ENCODE results near the gene DLG2. TPM values are rescaled to one million over a fixed set of nuclear protein-coding genes. Genes with fewer than 3 reads are reported as not detected.

The DLG2 gene
- total RNA-seq, 1 donor from 2014 or later: 0.43 TPM

DNA sequence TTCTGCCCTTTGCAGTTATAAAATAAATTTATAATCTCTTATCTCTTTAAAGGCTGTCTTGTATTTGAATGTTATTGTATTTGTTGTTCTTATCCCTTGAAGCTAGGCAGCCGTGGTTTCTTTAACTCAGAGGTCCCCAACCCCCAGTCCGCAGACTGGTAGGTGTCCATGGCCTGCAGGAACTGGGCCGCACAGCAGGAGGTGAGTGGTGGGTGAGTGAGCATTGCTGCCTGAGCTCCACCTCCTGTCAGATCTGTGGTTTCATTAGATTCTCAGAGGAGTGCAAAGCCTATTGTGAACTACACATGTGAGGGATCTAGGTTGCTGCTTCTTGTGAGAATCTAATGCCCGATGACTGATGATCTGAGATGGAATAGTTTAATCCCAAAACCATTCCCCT lies 1961.0 kb downstream of the DLG2 start:
- no peaks in the 10 kb centered on the region for H3K4me1 ChIP-seq
- no peaks in the 10 kb centered on the region for H3K9me3 ChIP-seq
- H3K27ac ChIP-seq: no peak overlapping the region
- intact Hi-C loops (cut with DNase I): no loop called here
- no peaks in the 10 kb centered on the region for H3K27me3 ChIP-seq
- no peak overlapping the region for H3K4me3 ChIP-seq
- no peaks in the 10 kb centered on the region for H3K36me3 ChIP-seq
- TF ChIP-seq, protein P1, sequence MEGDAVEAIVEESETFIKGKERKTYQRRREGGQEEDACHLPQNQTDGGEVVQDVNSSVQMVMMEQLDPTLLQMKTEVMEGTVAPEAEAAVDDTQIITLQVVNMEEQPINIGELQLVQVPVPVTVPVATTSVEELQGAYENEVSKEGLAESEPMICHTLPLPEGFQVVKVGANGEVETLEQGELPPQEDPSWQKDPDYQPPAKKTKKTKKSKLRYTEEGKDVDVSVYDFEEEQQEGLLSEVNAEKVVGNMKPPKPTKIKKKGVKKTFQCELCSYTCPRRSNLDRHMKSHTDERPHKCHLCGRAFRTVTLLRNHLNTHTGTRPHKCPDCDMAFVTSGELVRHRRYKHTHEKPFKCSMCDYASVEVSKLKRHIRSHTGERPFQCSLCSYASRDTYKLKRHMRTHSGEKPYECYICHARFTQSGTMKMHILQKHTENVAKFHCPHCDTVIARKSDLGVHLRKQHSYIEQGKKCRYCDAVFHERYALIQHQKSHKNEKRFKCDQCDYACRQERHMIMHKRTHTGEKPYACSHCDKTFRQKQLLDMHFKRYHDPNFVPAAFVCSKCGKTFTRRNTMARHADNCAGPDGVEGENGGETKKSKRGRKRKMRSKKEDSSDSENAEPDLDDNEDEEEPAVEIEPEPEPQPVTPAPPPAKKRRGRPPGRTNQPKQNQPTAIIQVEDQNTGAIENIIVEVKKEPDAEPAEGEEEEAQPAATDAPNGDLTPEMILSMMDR (IDR thresholded peaks at IDR 0.05): no peak
- no peak for DNase-seq (ENCODE audit: low spot score in 2 of 2)

DNA sequence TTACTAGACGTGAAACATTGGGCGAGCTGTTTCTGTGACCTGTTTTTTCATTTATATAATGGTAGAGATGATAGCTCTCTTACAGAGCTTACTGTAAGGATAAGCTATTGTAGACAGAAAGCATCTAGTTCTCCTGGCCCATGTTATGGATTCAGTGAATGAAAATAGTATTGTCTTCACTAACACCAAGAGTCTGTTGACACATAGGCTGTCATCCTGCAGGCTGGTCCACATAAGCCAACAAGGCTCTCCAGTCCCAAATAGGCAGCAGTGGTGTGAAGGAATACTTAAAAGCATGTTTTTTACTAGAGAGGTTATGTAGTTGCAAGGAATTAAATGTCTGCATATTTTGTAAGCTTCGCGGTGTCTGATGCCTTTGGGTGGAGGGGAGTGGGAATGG lies 1963.2 kb downstream of the DLG2 start:
- no peak overlapping the region for H3K4me3 ChIP-seq
- DNase-seq (ENCODE audit: low spot score in 2 of 2): no peak
- TF ChIP-seq, protein P1 (IDR thresholded peaks at IDR 0.05): no peak
- H3K9me3 ChIP-seq: no peaks in the 10 kb centered on the region
- H3K27me3 ChIP-seq: no peaks in the 10 kb centered on the region
- H3K36me3 ChIP-seq: no peaks in the 10 kb centered on the region
- H3K27ac ChIP-seq: no peak overlapping the region
- intact Hi-C loops (cut with DNase I): no loop called here
- H3K4me1 ChIP-seq: no peaks in the 10 kb centered on the region

DNA sequence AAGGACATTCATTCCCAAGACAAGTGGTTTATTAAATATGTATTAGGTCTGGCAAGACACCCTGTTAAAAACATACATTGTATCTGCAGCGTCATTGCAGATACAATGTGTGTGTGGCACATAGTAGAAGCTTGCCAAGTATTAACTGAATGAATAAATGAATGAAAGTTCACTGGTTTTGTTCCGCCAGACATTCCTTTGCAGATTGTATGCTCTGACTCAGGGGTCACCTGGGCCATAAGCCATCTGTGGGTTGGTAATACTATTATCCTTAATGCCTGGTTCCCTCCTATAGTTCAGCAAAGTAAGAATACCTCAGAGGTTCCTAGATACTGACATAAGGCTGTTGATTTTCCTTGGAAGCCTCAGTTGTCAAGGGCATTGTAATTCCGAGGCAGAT lies 1963.7 kb downstream of the DLG2 start:
- H3K4me1 ChIP-seq: no peaks in the 10 kb centered on the region
- TF ChIP-seq, protein P1 (IDR thresholded peaks at IDR 0.05): no peak
- intact Hi-C loops (cut with DNase I): no loop called here
- no peak overlapping the region for H3K4me3 ChIP-seq
- no peak for DNase-seq (ENCODE audit: low spot score in 2 of 2)
- no peaks in the 10 kb centered on the region for H3K27me3 ChIP-seq
- H3K9me3 ChIP-seq: no peaks in the 10 kb centered on the region
- no peak overlapping the region for H3K27ac ChIP-seq
- H3K36me3 ChIP-seq: no peaks in the 10 kb centered on the region

DNA sequence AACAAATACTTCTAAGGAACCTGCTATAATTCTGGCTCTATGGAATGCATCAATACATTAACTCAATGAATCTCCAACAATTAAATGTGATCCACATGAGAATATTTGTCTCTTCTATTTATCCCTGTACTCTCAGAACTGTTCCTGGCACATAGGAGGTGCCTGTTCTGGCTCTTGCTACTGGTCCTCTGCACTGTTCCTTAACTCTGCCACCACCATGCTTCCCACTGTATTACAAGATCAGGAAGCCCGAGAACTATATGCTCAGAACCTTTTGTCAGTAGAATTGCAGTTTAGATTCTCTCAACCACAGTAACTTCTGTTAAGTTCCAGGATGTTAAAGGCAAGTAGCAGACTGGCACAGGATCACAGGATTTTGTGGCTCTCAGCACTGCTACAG lies 1964.7 kb downstream of the DLG2 start:
- no peak for DNase-seq (ENCODE audit: low spot score in 2 of 2)
- Histone ChIP-seq H3K9me3 (no peaks in the 10 kb centered on the region), H3K4me3 (no peak overlapping the region), H3K4me1 (no peaks in the 10 kb centered on the region), H3K27me3 (no peaks in the 10 kb centered on the region), H3K36me3 (no peaks in the 10 kb centered on the region), H3K27ac (no peak overlapping the region)
- TF ChIP-seq, protein P1 (IDR thresholded peaks at IDR 0.05): no peak
- intact Hi-C loops (cut with DNase I): no loop called here

DNA sequence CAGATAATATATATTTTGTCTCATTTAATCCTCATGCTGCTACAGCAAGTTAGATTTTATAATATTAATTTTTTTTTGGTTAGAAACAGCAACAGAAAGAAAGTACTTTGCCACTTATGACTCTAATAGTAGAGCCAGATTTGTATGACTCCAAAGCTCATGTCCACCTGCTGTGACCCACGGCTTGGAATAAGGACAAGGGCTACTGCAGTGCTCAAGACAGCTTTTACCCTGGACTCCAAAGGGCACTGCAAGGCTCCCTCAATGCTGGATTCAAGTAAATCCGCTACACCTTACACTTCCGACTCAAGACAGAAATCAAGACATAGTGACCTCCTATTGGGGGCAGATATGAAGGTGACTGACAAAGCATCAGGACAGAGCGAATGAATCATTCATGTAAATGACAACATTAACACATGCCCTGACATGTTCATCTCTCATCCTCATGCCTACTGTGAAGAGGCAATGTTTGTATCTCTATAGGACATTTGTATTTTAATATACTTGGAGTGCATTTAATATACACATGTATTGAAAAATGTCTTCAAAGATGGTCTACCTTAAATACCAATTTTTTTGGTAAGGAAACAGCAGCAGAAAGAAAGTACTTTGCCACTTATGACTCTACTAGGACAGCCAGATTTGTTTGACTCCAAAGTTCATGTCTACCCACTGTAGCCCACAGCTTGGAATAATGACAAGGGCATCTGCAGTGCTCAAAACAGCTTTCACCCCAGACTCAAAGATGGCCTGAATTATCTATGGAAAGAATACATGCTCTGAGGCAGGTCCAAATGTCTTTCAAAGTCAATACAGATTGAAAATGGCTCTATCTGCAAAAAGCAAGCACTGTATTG lies 1965.4 kb downstream of the DLG2 start:
- intact Hi-C loops (cut with DNase I): no loop called here

More for the DNA sequence above, 1965.4 kb downstream of the DLG2 start:
- Histone ChIP-seq H3K4me1 (no peaks in the 10 kb centered on the region), H3K36me3 (no peaks in the 10 kb centered on the region), H3K27ac (no peak overlapping the region), H3K27me3 (no peaks in the 10 kb centered on the region), H3K4me3 (no peak overlapping the region), H3K9me3 (no peaks in the 10 kb centered on the region)
- no peak for DNase-seq (ENCODE audit: low spot score in 2 of 2)
- TF ChIP-seq, protein P1 (IDR thresholded peaks at IDR 0.05): no peak
